HepG2 (cell line): Measurements from ENCODE around the gene DAAM2. TPM values are rescaled to one million over a fixed set of nuclear protein-coding genes. Genes with fewer than 3 reads are reported as not detected.

Experiments used
- ATAC-seq: fragments of 200-7000 bp; cut with Tn5 transposase; 3 replicates; pipeline ENCODE4 v1.9.1; 2020; ENCODE audit warnings: mild to moderate bottlenecking, moderate library complexity
- BruUV-seq: library from RNA; stranded (reverse); fragments of 400-500 nt; replicated peaks from 2 replicates; lab custom pipeline; 2021; lab: Mats Ljungman, UMichigan
- CTCF ChIA-PET: fragments of 300-600 bp; formaldehyde crosslinking; extraction: SDS; loops from one replicate; lab custom pipeline; 2021; ENCODE audit warnings: low total read pairs, inconsistent platforms, low intra/inter-chr PET ratio; lab: Yijun Ruan, JAX
- POLR2A ChIA-PET: fragments of 350-600 bp; sonication (Branson Sonifier 250); formaldehyde crosslinking; loops from one replicate; lab custom pipeline; 2020; ENCODE audit warnings: antibody characterized with exemption, inconsistent platforms; lab: Yijun Ruan, JAX
- DNase-seq: peaks from one replicate; pipeline ENCODE4 v3.0.0-alpha.2; 2015; ENCODE audit warnings: low spot score
- FAIRE-seq: peaks from 3 replicates; lab custom pipeline; 2011; peaks lifted over from hg19 to GRCh38; lab: Jason Lieb, UNC
- H2AFZ ChIP-seq: one replicate; pipeline ENCODE4 v1.6.1; 2011; ENCODE audit warnings: low read length, inconsistent platforms
- H3K27ac ChIP-seq: fragments of 300-600 bp; 3 replicates; pipeline ENCODE4 v1.8.0; 2011; ENCODE audit warnings: mixed run types, mild to moderate bottlenecking, mixed read lengths, low read length, inconsistent platforms; ENCODE audit not compliant: insufficient read depth; ENCODE audit errors: extremely low read length
- H3K27me3 ChIP-seq, 2 experiments: fragments of 200-600 bp in 1 of 2; 2 replicates in 1 of 2; 3 replicates in 1 of 2; pipeline versions ENCODE4 v1.6.0 to v1.8.0; 2011; ENCODE audit warnings: low read length in 2 of 2, mild to moderate bottlenecking in 2 of 2, moderate library complexity in 2 of 2, inconsistent platforms in 1 of 2; ENCODE audit not compliant: insufficient read depth in 2 of 2, control insufficient read depth in 1 of 2
- H3K36me3 ChIP-seq, 2 experiments: fragments of 200-600 bp in 1 of 2; replicated peaks in 1 of 2; 2 replicates in 1 of 2; 3 replicates in 1 of 2; pipeline versions ENCODE4 v1.5.1 to v1.8.0; 2011; ENCODE audit warnings: low read length in 2 of 2, inconsistent platforms in 1 of 2; ENCODE audit not compliant: insufficient read depth in 2 of 2, control insufficient read depth in 1 of 2
- H3K4me1 ChIP-seq: 2 replicates; pipeline ENCODE4 v1.5.1; 2012; ENCODE audit warnings: low read length, inconsistent platforms; ENCODE audit not compliant: insufficient read depth
- H3K4me2 ChIP-seq: 2 replicates; pipeline ENCODE4 v1.6.0; 2011; ENCODE audit warnings: low read depth, low read length, inconsistent platforms
- H3K4me3 ChIP-seq, 3 experiments: fragments of 200-600 bp in 1 of 3; sonication (generic), shearing (Covaris generic) in 1 of 3; replicated peaks in 1 of 3; 2 replicates each; pipeline ENCODE4 v1.5.1; 2011 to 2016; ENCODE audit warnings: low read length in 3 of 3, inconsistent platforms in 2 of 3, low read depth in 2 of 3, mild to moderate bottlenecking in 2 of 3, control low read depth in 1 of 3, mixed read lengths in 1 of 3; ENCODE audit not compliant: insufficient read depth in 1 of 3
- H3K79me2 ChIP-seq: one replicate; pipeline ENCODE4 v1.6.1; 2011; ENCODE audit warnings: low read length, inconsistent platforms; ENCODE audit not compliant: insufficient read depth
- H3K9ac ChIP-seq: 2 replicates; pipeline ENCODE4 v1.6.0; 2011; ENCODE audit warnings: mild to moderate bottlenecking, low read depth, low read length, inconsistent platforms; ENCODE audit not compliant: insufficient read depth
- H3K9me3 ChIP-seq: 2 replicates; pipeline ENCODE4 v1.5.1; 2012; ENCODE audit warnings: mild to moderate bottlenecking, low read length
- H4K20me1 ChIP-seq: 2 replicates; pipeline ENCODE4 v1.6.0; 2011; ENCODE audit warnings: inconsistent platforms, mild to moderate bottlenecking, low read length, moderate library complexity; ENCODE audit not compliant: insufficient read depth
- GMEB2 ChIP-seq: IDR thresholded peaks from 2 replicates; pipeline ENCODE4 v1.6.1; 2016; ENCODE audit warnings: missing biosample characterization, missing genetic modification reagents, low read depth
- YEATS4 ChIP-seq: sonication (generic); formaldehyde crosslinking; IDR thresholded peaks from 2 replicates; pipeline ENCODE4 v1.4.0; 2020; ENCODE audit warnings: missing genetic modification reagents, borderline replicate concordance
- WGBS: methylation state at CpG from one replicate; pipeline ENCODE4 v1.1.6; 2017; ENCODE audit warnings: low lambda C conversion rate; 5-methylcytosine and 5-hydroxymethylcytosine counted together
- in situ Hi-C: cut with HindIII; loops from 2 replicates; pipeline ENCODE4 v1.10.0; 2017; ENCODE audit warnings: low pct_unique_long_range_greater_than_20kb; ENCODE audit not compliant: extremely low pct_ligation_motif_present
- intact Hi-C: fragments of 100-400 bp; cut with micrococcal nuclease; formaldehyde crosslinking; loops from one replicate; pipeline ENCODE4 v1.10.0; 2022; ENCODE audit not compliant: unreplicated experiment
- polyA plus RNA-seq, 8 experiments: library from polyadenylated mRNA; depleted of rRNA in 3 of 8; stranded (reverse) in 7 of 8; unstranded in 1 of 8; fragments of >200 nt; fragmentation: Illumina TruSeq in 4 of 8; extraction: Trizol in 4 of 8; gene quantifications; 2 replicates each; pipeline versions ENCODE4 v1.2.1 to v1.2.3, GENCODE V29; 2011 to 2016; ENCODE audit warnings: low read depth in 4 of 8, missing spikeins in 1 of 8, mixed read lengths in 1 of 8; ENCODE audit not compliant: insufficient read depth in 1 of 8
- total RNA-seq, 5 experiments: library from RNA; depleted of rRNA; stranded (reverse); fragments of >200 nt; fragmentation: Illumina TruSeq; extraction: Trizol; gene quantifications; 2 replicates each; pipeline ENCODE4 v1.2.3, GENCODE V29; 2016; ENCODE audit warnings: low read depth in 1 of 5
- TF ChIP-seq, protein P1 (sequence below): sonication (generic); formaldehyde crosslinking; IDR thresholded peaks from 2 replicates; pipeline ENCODE4 v1.4.0; 2020; ENCODE audit warnings: missing genetic modification reagents, borderline replicate concordance
- TF ChIP-seq, protein P2 (sequence below): sonication (generic); formaldehyde crosslinking; IDR thresholded peaks from 2 replicates; pipeline ENCODE4 v1.4.0; 2020; ENCODE audit warnings: missing genetic modification reagents

Gene DAAM2
- total and polyA plus RNA-seq, 2 of the 13 experiments (the other 11 are each of a cell fraction or from before 2014, with no cell fraction given) = 0.01 TPM; not detected in 1

- no peak overlapping the region for H3K9ac ChIP-seq
- FAIRE-seq = no peak
- POLR2A ChIA-PET = no interaction called here
- H2AFZ ChIP-seq = no peak overlapping the region
- WGBS = 21% methylated on average over 2 of the region's 2 CpGs
- in situ Hi-C loops (no loop called here), intact Hi-C loops (no loop called here)
- CTCF ChIA-PET = no interaction called here
- ATAC-seq = no peak
- H3K4me2 ChIP-seq = no peak overlapping the region
- H3K9me3 ChIP-seq = no peaks in the 10 kb centered on the region
- no peaks in the 10 kb centered on the region for H3K4me1 ChIP-seq
- no peaks in the 10 kb centered on the region for H3K27me3 ChIP-seq
- DNase-seq = no peak
- TF ChIP-seq, protein P1, sequence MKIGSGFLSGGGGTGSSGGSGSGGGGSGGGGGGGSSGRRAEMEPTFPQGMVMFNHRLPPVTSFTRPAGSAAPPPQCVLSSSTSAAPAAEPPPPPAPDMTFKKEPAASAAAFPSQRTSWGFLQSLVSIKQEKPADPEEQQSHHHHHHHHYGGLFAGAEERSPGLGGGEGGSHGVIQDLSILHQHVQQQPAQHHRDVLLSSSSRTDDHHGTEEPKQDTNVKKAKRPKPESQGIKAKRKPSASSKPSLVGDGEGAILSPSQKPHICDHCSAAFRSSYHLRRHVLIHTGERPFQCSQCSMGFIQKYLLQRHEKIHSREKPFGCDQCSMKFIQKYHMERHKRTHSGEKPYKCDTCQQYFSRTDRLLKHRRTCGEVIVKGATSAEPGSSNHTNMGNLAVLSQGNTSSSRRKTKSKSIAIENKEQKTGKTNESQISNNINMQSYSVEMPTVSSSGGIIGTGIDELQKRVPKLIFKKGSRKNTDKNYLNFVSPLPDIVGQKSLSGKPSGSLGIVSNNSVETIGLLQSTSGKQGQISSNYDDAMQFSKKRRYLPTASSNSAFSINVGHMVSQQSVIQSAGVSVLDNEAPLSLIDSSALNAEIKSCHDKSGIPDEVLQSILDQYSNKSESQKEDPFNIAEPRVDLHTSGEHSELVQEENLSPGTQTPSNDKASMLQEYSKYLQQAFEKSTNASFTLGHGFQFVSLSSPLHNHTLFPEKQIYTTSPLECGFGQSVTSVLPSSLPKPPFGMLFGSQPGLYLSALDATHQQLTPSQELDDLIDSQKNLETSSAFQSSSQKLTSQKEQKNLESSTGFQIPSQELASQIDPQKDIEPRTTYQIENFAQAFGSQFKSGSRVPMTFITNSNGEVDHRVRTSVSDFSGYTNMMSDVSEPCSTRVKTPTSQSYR = no peak
- TF ChIP-seq GMEB2 (CRISPR knock-in tag) (no peak), YEATS4 (CRISPR knock-in tag) (no peak)
- H3K27ac ChIP-seq = no peak overlapping the region
- no peaks in the 10 kb centered on the region for H4K20me1 ChIP-seq
- no peak overlapping the region for H3K4me3 ChIP-seq
- BruUV-seq = no TSS peak
- no peaks in the 10 kb centered on the region for H3K79me2 ChIP-seq
- no peaks in the 10 kb centered on the region for H3K36me3 ChIP-seq
Measured at GRCh38 chr6:39859025-39859424, 66.8 kb downstream of the DAAM2 start.

DNA sequence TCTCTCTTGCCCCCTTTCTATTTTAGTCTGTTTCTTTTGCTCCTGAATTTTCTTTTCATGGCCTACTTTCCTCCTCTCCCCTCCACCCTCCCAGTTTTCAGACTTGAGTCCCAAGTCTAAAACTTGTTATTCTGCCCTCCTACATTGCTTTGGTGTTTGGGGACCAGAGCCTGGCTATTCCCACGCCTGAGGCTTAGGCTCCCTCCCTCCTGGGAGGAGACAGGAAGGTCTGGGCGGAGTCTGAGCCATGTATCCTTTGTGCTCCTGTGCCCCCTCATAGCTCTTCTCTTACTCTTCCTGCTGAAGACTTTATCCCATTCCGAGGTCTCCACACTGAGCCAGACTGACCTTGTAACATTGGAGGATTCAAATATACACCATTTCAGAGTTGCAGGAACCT is 69.5 kb downstream of the DAAM2 start:
- TF ChIP-seq, protein P2, sequence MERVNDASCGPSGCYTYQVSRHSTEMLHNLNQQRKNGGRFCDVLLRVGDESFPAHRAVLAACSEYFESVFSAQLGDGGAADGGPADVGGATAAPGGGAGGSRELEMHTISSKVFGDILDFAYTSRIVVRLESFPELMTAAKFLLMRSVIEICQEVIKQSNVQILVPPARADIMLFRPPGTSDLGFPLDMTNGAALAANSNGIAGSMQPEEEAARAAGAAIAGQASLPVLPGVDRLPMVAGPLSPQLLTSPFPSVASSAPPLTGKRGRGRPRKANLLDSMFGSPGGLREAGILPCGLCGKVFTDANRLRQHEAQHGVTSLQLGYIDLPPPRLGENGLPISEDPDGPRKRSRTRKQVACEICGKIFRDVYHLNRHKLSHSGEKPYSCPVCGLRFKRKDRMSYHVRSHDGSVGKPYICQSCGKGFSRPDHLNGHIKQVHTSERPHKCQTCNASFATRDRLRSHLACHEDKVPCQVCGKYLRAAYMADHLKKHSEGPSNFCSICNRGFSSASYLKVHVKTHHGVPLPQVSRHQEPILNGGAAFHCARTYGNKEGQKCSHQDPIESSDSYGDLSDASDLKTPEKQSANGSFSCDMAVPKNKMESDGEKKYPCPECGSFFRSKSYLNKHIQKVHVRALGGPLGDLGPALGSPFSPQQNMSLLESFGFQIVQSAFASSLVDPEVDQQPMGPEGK (CRISPR knock-in tag) = no peak
- TF ChIP-seq, all 625 proteins: peak for 0
- CTCF ChIA-PET = no interaction called here
- Histone ChIP-seq H3K79me2 (no peaks in the 10 kb centered on the region), H3K27me3 (no peaks in the 10 kb centered on the region), H3K4me3 (no peak overlapping the region), H4K20me1 (no peaks in the 10 kb centered on the region), H3K27ac (no peak overlapping the region), H3K36me3 (no peaks in the 10 kb centered on the region), H2AFZ (no peak overlapping the region), H3K4me2 (no peak overlapping the region), H3K4me1 (no peaks in the 10 kb centered on the region), H3K9ac (no peak overlapping the region), H3K9me3 (no peaks in the 10 kb centered on the region)
- intact Hi-C loops = no loop called here
- FAIRE-seq = no peak
- in situ Hi-C loops = loop anchor here (10.0 kb wide), 1 partner anchor 443 kb away; no protein-coding TSS in a partner anchor
- no peak for DNase-seq
- WGBS = 4% methylated on average over 3 of the region's 3 CpGs
- POLR2A ChIA-PET = no interaction called here
- ATAC-seq = no peak
- BruUV-seq = no TSS peak
